Activated CD4-positive, alpha-beta T cell treated with anti-CD3 and anti-CD28 coated beads, Interleukin-2, amount 10 ng/mL, durations not matched to agents 24 days and 14 days (primary cell): ENCODE data around the gene GDF9. TPM values are rescaled to one million over a fixed set of nuclear protein-coding genes. Genes with fewer than 3 reads are reported as not detected.

Experiments
- DNase-seq: peaks from one replicate; pipeline ENCODE4 v3.0.0; 2022
- H3K27ac Mint-ChIP-seq: one replicate; pipeline ENCODE4 v1.8.0; 2022; ENCODE audit warnings: mild to moderate bottlenecking, mixed read lengths
- H3K27me3 Mint-ChIP-seq: one replicate; pipeline ENCODE4 v1.8.0; 2022; ENCODE audit warnings: mixed read lengths
- H3K36me3 Mint-ChIP-seq: one replicate; pipeline ENCODE4 v1.8.0; 2022; ENCODE audit warnings: low read depth, mild to moderate bottlenecking, mixed read lengths
- H3K4me1 Mint-ChIP-seq: one replicate; pipeline ENCODE4 v1.8.0; 2021; ENCODE audit warnings: mixed read lengths
- H3K4me3 Mint-ChIP-seq: one replicate; pipeline ENCODE4 v1.8.0; 2022; ENCODE audit warnings: mild to moderate bottlenecking, moderate library complexity, mixed read lengths
- H3K9me3 Mint-ChIP-seq: one replicate; pipeline ENCODE4 v1.8.0; 2021; ENCODE audit warnings: mixed read lengths
- intact Hi-C: fragments of 100-400 bp; cut with micrococcal nuclease; formaldehyde crosslinking; loops from one replicate; pipeline ENCODE4 v1.15.1; 2023
- total RNA-seq: library from RNA; stranded (reverse); gene quantifications from 2 replicates; pipeline ENCODE4 v1.2.3, GENCODE V29; 2022

GDF9 gene
- total RNA-seq, 1 donor from 2014 or later, result 0.30 TPM

- Mint-ChIP-seq H3K36me3 (peaks cover 55% of the 10 kb centered on the region), H3K27me3 (no peaks in the 10 kb centered on the region)
Measured at GRCh38 chr5:132884548-132884947, 18.3 kb upstream of the GDF9 start.

GRCh38 chr5:132883261-132883834 is 17.1 kb upstream of the GDF9 start:
- peak; percentile 75 for DNase-seq
- no peak overlapping the region for H3K4me3 Mint-ChIP-seq
- intact Hi-C loops, result loop anchor here (1.0 kb wide), 2 partner anchors 54 to 498 kb away; no protein-coding TSS in a partner anchor
- no peak overlapping the region for H3K27ac Mint-ChIP-seq
- H3K9me3 Mint-ChIP-seq, result no peaks in the 10 kb centered on the region
- no peaks in the 10 kb centered on the region for H3K27me3 Mint-ChIP-seq
- peaks cover 57% of the 10 kb centered on the region for H3K36me3 Mint-ChIP-seq
- peaks cover 8% of the 10 kb centered on the region for H3K4me1 Mint-ChIP-seq

More at GRCh38 chr5:132884548-132884947, 18.3 kb upstream of the GDF9 start:
- H3K27ac Mint-ChIP-seq, result no peak overlapping the region
- H3K4me1 Mint-ChIP-seq, result peaks cover 8% of the 10 kb centered on the region
- H3K4me3 Mint-ChIP-seq, result no peak overlapping the region
- intact Hi-C loops, result no loop called here
- no peak for DNase-seq
- no peaks in the 10 kb centered on the region for H3K9me3 Mint-ChIP-seq

- Mint-ChIP-seq H3K9me3 (no peaks in the 10 kb centered on the region), H3K36me3 (peaks cover 34% of the 10 kb centered on the region), H3K27me3 (no peaks in the 10 kb centered on the region), H3K4me1 (no peaks in the 10 kb centered on the region), H3K4me3 (no peak overlapping the region), H3K27ac (no peak overlapping the region)
- no peak for DNase-seq
- intact Hi-C loops, result no loop called here
Measured at GRCh38 chr5:132877938-132878337, 11.7 kb upstream of the GDF9 start.

- H3K27ac Mint-ChIP-seq, result no peak overlapping the region
Measured at GRCh38 chr5:132877466-132877865, 11.2 kb upstream of the GDF9 start.

GRCh38 chr5:132876020-132876759 is 9.9 kb upstream of the GDF9 start:
- Mint-ChIP-seq H3K4me3 (no peak overlapping the region), H3K4me1 (peaks cover 2% of the 10 kb centered on the region), H3K36me3 (peaks cover 37% of the 10 kb centered on the region), H3K27ac (no peak overlapping the region), H3K27me3 (no peaks in the 10 kb centered on the region), H3K9me3 (no peaks in the 10 kb centered on the region)
- intact Hi-C loops, result no loop called here
- DNase-seq, result peak; percentile 12

More at GRCh38 chr5:132877466-132877865, 11.2 kb upstream of the GDF9 start:
- DNase-seq, result peak; percentile 8
- no peaks in the 10 kb centered on the region for H3K27me3 Mint-ChIP-seq
- peaks cover 35% of the 10 kb centered on the region for H3K36me3 Mint-ChIP-seq
- H3K4me1 Mint-ChIP-seq, result peaks cover 2% of the 10 kb centered on the region
- no peak overlapping the region for H3K4me3 Mint-ChIP-seq
- H3K9me3 Mint-ChIP-seq, result no peaks in the 10 kb centered on the region
- intact Hi-C loops, result no loop called here

- H3K36me3 Mint-ChIP-seq, result peaks cover 39% of the 10 kb centered on the region
- intact Hi-C loops, result no loop called here
- no peak overlapping the region for H3K27ac Mint-ChIP-seq
- H3K27me3 Mint-ChIP-seq, result no peaks in the 10 kb centered on the region
- no peaks in the 10 kb centered on the region for H3K9me3 Mint-ChIP-seq
- DNase-seq, result no peak
- peaks cover 5% of the 10 kb centered on the region for H3K4me1 Mint-ChIP-seq
- H3K4me3 Mint-ChIP-seq, result no peak overlapping the region
Measured at GRCh38 chr5:132873930-132874271, 7.6 kb upstream of the GDF9 start.

GRCh38 chr5:132873119-132873929 is 7.1 kb upstream of the GDF9 start, which contains the start of gene LEAP2:
LEAP2 (plus strand) TSS chr5:132873668; CDS start chr5:132873695, 27 bp downstream.
- Mint-ChIP-seq H3K27me3 (no peaks in the 10 kb centered on the region), H3K27ac (peak within 1 kb of the TSS; percentile 12), H3K9me3 (no peaks in the 10 kb centered on the region), H3K4me1 (peaks cover 8% of the 10 kb centered on the region), H3K4me3 (no peak within 1 kb of the TSS), H3K36me3 (peaks cover 39% of the 10 kb centered on the region)
- intact Hi-C loops, result no loop called here
- DNase-seq, result no peak

- no peak for DNase-seq
- Mint-ChIP-seq H3K27me3 (no peaks in the 10 kb centered on the region), H3K9me3 (no peaks in the 10 kb centered on the region), H3K4me1 (peaks cover 11% of the 10 kb centered on the region), H3K36me3 (peaks cover 41% of the 10 kb centered on the region), H3K4me3 (no peak overlapping the region), H3K27ac (peak overlapping the region; percentile 12)
- intact Hi-C loops, result no loop called here
Measured at GRCh38 chr5:132872788-132873118, 6.5 kb upstream of the GDF9 start.

- H3K4me1 Mint-ChIP-seq, result peaks cover 17% of the 10 kb centered on the region
- intact Hi-C loops, result no loop called here
- no peaks in the 10 kb centered on the region for H3K9me3 Mint-ChIP-seq
- no peak overlapping the region for H3K4me3 Mint-ChIP-seq
- H3K36me3 Mint-ChIP-seq, result peaks cover 49% of the 10 kb centered on the region
- H3K27me3 Mint-ChIP-seq, result no peaks in the 10 kb centered on the region
- no peak overlapping the region for H3K27ac Mint-ChIP-seq
- DNase-seq, result no peak
Measured at GRCh38 chr5:132871459-132872284, 5.4 kb upstream of the GDF9 start.

- H3K4me1 Mint-ChIP-seq, result peaks cover 20% of the 10 kb centered on the region
- no peaks in the 10 kb centered on the region for H3K27me3 Mint-ChIP-seq
- intact Hi-C loops, result no loop called here
- H3K9me3 Mint-ChIP-seq, result no peaks in the 10 kb centered on the region
- H3K36me3 Mint-ChIP-seq, result peaks cover 52% of the 10 kb centered on the region
- H3K27ac Mint-ChIP-seq, result peak overlapping the region; percentile 20
- DNase-seq, result no peak
- H3K4me3 Mint-ChIP-seq, result no peak overlapping the region
Measured at GRCh38 chr5:132870801-132871200, 4.5 kb upstream of the GDF9 start.

GRCh38 chr5:132868754-132869153 is 2.5 kb upstream of the GDF9 start:
- H3K27me3 Mint-ChIP-seq, result peaks cover under 1% of the 10 kb centered on the region
- intact Hi-C loops, result loop anchor here (5.0 kb wide), 2 partner anchors 131 to 1071 kb away; partner anchors contain the start of genes FNIP1 and KIF3A
- no peak overlapping the region for H3K27ac Mint-ChIP-seq
- H3K9me3 Mint-ChIP-seq, result no peaks in the 10 kb centered on the region
- H3K4me3 Mint-ChIP-seq, result peak overlapping the region; percentile 40
- H3K36me3 Mint-ChIP-seq, result peaks cover 44% of the 10 kb centered on the region
- peaks cover 26% of the 10 kb centered on the region for H3K4me1 Mint-ChIP-seq
- peak; percentile 53 for DNase-seq

- H3K9me3 Mint-ChIP-seq, result no peaks in the 10 kb centered on the region
- peaks cover 5% of the 10 kb centered on the region for H3K27me3 Mint-ChIP-seq
- H3K27ac Mint-ChIP-seq, result peak overlapping the region; percentile 99
- H3K4me3 Mint-ChIP-seq, result peak overlapping the region; percentile 95
- H3K36me3 Mint-ChIP-seq, result peaks cover 38% of the 10 kb centered on the region
- intact Hi-C loops, result loop anchor here (2.0 to 5.0 kb wide), 3 partner anchors 130 to 1070 kb away; partner anchors contain the start of genes FNIP1 and KIF3A
- no peak for DNase-seq
- peaks cover 24% of the 10 kb centered on the region for H3K4me1 Mint-ChIP-seq
Measured at GRCh38 chr5:132867046-132867451, 780 bp upstream of the GDF9 start.

- intact Hi-C loops, result loop anchor here (1.0 to 5.0 kb wide), 5 partner anchors 36 to 1069 kb away; partner anchors contain the start of genes FNIP1, KIF3A and SHROOM1
- no peak for DNase-seq
- Mint-ChIP-seq H3K4me1 (peaks cover 24% of the 10 kb centered on the region), H3K4me3 (peak overlapping the region; percentile 95), H3K27me3 (peaks cover 10% of the 10 kb centered on the region), H3K9me3 (no peaks in the 10 kb centered on the region), H3K27ac (peak overlapping the region; percentile 99), H3K36me3 (peaks cover 31% of the 10 kb centered on the region)
Measured at GRCh38 chr5:132865668-132866341, 464 bp downstream of the GDF9 start.
